NOMO-1 treated with DMSO at 0.1 percent for 48 hours (cell line): ENCODE results near the gene LRP5.

Experiments
- DNase-seq: peaks from one replicate; lab custom pipeline; 2025; ENCODE audit not compliant: unreplicated experiment; lab: John Stamatoyannopoulos, UW

Gene LRP5

GRCh38 chr11:68312117-68312779 lies at the start of gene LRP5:
Gene LRP5, plus strand, starts transcription at chr11:68312591. Its CDS starts 124 bp downstream, at chr11:68312715.
- DNase-seq, result no peak

DNA sequence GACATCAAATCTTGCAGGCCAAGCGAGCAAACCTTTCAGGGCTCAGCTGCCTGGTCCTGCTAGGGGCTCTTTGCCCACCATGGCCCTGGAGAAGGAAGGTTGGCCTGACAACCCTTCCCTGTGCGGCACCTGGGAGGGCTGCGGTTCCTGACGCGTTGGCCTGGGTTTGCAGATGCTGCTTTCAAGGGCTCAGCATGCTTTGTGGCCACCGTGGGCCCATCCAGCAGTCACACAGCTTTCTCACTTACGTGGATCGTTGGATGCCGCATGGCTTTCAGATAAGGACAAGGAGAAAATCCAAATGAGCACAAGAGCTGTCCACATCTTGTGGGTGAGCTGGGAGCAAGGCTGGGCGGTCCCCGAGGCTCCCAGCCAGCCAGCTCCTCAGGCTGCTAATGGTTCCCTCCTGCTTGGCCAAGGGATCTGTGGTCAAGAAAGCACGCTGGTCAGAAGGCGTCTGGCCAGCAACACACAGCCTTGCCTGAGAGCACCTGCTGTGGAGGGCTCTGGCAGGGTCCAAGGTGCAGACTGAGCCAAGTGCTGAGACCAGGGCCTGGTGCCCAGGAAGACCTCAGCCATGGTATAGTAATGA lies 48.9 kb upstream of the LRP5 start:
- DNase-seq, result no peak

- no peak for DNase-seq
Observed at GRCh38 chr11:68264244-68264643, 48.1 kb upstream of the LRP5 start.

- DNase-seq, result no peak
Observed at GRCh38 chr11:68264741-68265540, 47.5 kb upstream of the LRP5 start.

DNA sequence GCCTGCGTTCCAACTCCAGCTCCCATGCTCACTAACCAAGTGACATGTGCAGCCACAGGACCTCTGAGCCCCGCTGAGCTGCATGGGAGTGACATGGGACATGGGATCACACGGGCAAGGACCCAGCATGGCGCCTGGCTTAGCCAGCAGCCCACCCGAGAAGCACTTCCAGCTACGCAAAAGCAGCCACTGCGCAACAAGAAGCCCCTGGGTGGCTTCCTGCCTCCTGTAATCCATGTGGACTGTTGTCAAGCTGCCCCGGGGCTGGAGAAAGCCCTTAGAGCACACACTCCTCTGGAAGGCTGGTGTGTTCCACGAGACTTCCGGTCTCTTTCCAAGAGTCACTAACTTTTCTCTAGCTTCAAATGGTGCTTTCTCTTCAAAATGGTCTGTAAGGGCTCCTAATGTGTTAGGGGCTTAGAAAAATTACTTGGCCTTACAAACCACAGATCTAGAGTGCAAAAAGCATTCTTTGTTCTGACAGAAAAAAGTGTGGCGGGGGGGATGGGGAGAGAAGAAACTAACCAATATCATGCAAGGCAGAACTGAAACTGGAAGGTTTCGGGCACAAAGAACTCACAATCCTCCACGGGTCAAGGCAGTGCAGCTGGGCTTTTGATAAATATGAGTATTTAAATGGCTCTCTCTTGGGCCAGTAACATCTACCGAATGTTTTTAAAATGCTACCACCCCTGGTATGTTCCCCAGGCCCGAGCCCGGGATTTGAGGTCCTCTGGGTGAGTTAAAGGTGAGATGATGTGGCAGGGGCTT lies 46.1 kb upstream of the LRP5 start:
- peak; percentile 66 for DNase-seq

- peak; percentile 5 for DNase-seq
Observed at GRCh38 chr11:68266936-68267880, 45.2 kb upstream of the LRP5 start.

- DNase-seq, result no peak
Observed at GRCh38 chr11:68267881-68268240, 44.5 kb upstream of the LRP5 start.

DNA sequence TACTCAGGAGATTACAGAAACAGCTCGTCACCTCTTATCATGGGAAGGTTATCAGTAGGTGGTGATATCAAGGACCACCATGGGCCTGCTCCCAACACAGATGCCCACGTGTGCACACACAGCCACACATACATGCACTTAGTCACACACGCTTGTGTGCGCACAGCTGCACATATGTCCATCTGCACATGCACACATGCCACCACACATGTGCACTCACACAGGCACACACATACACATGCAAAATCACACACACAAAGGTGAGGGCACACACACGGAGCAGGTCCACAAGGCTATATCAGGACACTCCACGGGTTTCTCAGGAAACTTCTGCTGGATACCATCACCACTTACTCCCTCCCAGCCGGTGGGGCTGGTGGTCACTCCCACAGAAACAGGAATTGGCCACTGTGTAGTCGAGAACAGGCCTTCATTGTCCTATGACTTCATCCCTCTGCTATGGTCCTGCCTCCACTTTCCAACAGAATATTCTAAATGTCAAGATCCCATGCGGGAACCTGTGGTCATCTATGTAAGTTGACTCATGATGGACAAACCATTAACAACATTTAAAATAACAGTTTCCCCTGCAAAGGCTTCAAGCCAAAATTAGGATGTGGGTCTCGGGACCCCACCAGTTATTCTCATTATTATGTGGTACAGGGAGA lies 42.8 kb upstream of the LRP5 start:
- DNase-seq, result no peak

DNA sequence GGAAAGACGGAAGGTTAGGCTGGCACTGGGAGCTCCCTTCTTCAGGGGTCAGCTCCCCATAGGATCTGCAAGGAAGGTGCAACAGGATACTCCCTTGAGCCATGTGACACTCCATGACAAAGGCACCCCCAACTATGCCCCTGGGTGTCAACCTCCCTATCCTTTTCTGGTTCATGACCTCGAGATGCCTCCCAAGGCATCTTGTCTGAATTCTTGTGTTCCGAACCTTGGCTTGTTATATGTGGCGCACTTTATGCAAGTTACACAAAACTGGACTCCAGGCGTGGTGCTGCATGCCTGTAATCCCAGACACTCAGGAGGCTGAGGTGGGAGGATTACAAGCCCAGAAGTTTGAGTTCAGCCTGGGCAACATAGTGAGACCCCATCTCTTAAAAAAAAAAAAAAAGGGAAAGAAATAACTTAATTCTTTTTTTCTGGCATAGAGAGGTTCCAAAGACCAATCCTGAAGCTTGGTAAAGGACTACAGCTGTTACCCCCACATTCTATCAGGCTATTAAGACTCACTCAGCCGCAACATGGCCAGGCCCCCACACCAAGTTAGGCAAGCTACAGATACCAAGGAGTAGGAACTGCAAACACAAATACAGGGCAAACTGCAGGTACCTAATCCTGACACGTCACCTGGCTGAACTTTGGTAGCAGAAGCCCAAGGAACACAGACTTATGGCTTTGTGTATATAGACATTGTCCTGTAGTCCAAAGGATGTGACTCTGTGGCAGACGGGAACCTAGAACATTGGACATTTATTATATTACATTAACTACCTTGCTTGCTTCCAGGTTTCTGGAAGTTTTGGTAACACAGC lies 42.0 kb upstream of the LRP5 start:
- DNase-seq, result no peak

DNA sequence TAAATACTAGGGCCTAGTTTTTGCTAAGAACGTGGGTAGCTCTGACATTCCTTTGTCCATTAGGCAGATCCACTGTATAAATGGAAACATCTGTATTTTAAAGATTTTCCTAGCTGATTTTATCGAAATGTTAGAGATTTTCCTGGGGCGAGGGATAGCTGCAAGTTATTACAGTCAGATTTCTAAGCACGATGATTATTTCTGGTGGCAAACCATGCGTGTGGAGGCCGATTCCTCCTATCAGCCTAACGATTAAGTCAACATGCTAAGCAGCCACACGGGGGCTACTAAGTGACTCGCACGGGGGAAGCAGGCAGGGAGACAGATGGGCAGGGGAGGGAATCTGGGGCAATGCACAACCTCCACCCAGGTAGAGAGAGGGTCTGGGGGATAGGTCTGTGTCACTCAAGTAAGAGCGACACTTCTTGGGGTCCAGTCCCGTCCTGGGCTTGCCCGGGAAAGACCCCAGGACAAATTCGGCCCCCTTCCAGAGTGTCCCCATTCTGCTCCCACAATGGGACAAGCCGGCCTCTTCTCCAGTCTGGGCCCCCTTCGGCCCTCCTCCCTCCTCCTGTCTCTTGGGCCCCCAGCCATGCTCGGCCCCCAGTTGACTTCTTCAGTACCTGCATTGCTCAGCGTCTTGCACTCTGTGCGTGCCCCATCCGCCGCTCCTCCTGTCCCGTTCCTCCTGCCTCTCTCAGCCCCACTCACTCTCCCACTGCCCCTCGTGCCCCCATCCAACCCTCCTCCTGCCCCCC lies 41.2 kb upstream of the LRP5 start:
- DNase-seq, result peak; percentile 81

DNA sequence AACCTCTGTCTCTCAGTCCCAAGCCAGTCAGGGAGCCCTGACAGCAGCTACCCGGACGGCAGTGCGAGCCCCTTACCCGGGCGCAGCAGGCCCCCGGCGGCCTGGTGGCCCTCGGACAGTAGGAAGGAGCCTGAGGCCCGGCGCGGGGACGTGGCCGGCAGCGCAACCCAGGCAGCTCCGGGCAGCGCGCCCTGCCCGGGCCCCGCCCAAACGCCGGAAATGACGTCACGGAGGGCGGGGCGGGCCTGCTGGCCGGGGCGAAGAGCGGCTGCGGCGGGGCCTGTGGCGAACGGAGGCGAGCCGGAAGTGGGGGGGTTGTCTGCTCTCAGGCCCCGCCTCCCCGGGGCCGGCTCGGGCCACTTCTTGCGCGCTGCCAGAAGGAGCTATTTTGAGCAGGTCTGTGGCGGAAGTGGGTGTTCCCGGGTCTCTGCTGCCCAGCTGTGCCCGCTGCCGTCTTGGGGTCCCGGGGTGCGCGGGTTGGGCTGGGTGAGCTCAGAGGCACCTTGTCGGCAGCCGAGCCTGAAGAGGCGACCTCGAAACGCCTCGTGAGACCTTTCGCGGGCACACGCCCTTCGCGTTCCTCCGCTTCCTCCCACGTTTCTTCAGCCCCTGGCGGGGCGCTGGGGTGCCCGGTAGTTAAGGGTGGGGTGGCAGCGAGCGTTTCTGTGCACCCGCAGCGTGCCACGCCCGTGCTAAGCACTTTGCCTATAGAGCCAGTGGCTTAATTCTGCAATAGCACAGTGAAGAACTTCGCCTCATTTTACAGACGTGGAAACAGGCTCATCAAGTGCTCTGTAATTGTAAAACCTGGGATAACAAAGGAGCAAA lies 40.4 kb upstream of the LRP5 start, which contains the start of gene C11orf24:
Gene C11orf24 (minus strand): TSS at position 193 of the 828 bp plus-strand sequence. CDS start 8,206 bp downstream, outside the sequence.
- peak; percentile 96 for DNase-seq

DNA sequence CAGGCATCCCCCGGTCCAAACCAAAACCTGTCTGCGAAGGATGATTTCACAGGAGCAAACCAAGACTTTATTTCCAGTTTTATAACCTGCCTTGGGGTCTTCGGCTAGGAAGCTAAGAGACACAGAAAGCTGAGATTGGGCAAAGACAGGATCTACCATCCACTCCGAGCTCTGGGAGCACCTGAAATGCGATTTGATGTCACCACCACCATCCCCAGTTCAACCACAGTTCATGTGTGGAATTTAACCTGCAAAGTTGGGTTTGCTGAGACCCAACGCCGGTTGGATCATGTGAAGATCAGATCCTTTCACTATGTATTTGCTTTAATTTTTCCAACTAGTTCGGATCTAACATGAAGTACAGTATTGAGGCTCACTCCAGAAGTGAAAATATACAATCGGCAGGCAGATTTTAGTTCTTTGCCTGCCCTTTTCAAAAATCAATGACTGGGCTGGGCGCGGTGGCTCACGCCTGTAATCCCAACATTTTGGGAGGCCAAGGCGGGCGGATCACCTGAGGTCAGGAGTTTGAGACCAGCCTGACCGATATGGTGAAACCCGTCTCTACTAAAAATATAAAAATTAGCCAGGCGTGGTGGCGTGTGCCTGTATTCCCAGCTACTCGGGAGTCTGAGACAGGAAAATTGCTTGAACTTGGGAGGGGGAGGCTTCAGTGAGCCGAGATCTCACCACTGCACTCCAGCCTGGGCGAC lies 39.2 kb upstream of the LRP5 start:
- DNase-seq, result no peak

- DNase-seq, result no peak
Observed at GRCh38 chr11:68274306-68274705, 38.1 kb upstream of the LRP5 start.

- DNase-seq, result no peak
Observed at GRCh38 chr11:68275721-68276507, 36.5 kb upstream of the LRP5 start.

DNA sequence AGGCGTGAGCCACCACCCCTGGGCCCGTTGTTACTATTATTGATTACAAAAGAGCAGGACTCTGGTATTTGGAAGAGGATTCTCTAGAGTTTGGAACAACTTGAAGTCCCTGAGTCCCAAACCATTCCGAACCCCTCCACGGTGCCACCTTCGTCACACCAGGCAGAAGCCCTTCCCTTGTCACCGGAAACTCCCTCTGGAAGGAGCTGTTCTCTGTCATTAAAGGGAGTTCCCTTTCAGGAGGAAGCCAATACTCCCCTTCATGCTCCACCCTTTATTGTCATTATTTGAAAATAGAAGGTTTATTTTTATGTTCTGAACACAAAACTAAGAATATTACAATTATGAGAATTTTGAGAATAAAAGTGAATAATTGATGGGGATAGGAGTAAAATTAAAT lies 35.5 kb upstream of the LRP5 start:
- DNase-seq, result no peak

DNA sequence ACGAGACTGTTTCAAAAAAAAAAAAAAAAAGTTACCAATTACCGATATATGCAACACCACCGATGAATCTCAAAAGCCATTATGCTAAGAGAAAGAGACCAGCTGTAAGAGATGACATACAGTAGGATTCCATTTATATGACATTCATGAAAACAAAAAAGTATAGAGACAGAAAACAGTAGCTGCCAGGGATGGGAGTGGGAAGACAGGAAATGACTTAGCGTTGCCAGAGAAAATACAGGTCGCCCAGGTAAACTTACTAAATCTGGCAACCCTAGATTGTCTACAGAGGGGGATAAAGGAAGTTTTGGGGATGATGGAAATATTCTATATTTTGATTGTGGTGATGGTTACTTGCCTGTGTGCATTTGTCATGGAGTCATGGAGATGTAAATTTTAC lies 32.7 kb upstream of the LRP5 start:
- no peak for DNase-seq
